GM23338 (cell line): Measurements from ENCODE around the gene ZNF292.

ENCODE experiments used
- CREB1 ChIP-seq: fragments of 250-450 bp; sonication (Bioruptor Pico); IDR thresholded peaks from 2 replicates; pipeline ENCODE4 v1.5.0; 2020; ENCODE audit warnings: low read depth, mild to moderate bottlenecking, moderate library complexity
- ETS1 ChIP-seq: IDR thresholded peaks from 2 replicates; pipeline ENCODE4 v1.6.1; 2016; ENCODE audit warnings: antibody characterized with exemption
- EZH2 ChIP-seq: fragments of 200-600 bp; sonication (generic); IDR thresholded peaks from one replicate; pipeline ENCODE4 v1.8.0; 2017; ENCODE audit warnings: antibody characterized with exemption, mild to moderate bottlenecking, low read depth; ENCODE audit not compliant: unreplicated experiment
- EZH2phosphoT487 ChIP-seq: fragments of 200-600 bp; sonication (generic); IDR thresholded peaks from one replicate; pipeline ENCODE4 v1.8.1; 2018; ENCODE audit warnings: antibody characterized with exemption; ENCODE audit not compliant: unreplicated experiment
- JUNB ChIP-seq: IDR thresholded peaks from one replicate; pipeline ENCODE4 v1.6.1; 2016; ENCODE audit warnings: antibody characterized with exemption; ENCODE audit not compliant: unreplicated experiment
- POLR2AphosphoS5 ChIP-seq: IDR thresholded peaks from 2 replicates; pipeline ENCODE4 v1.6.1; 2016; ENCODE audit warnings: antibody characterized with exemption, low read depth
- REST ChIP-seq: IDR thresholded peaks from one replicate; pipeline ENCODE4 v1.6.1; 2018; ENCODE audit warnings: antibody characterized with exemption; ENCODE audit not compliant: unreplicated experiment
- STAT1 ChIP-seq: IDR thresholded peaks from one replicate; pipeline ENCODE4 v1.6.1; 2016; ENCODE audit warnings: antibody characterized with exemption; ENCODE audit not compliant: unreplicated experiment
- ZNF114 ChIP-seq: fragments of 250-450 bp; sonication (Bioruptor Pico); IDR thresholded peaks from 2 replicates; pipeline ENCODE4 v1.5.0; 2020; ENCODE audit warnings: mild to moderate bottlenecking, moderate library complexity
- ZNF331 ChIP-seq: fragments of 250-450 bp; sonication (Bioruptor Pico); IDR thresholded peaks from 2 replicates; pipeline ENCODE4 v1.5.0; 2020; ENCODE audit warnings: low read depth, mild to moderate bottlenecking, moderate library complexity
- TF ChIP-seq, protein P1 (sequence below), 2 experiments: fragments of 200-600 bp in 1 of 2; sonication (generic) in 1 of 2; conservative IDR thresholded peaks; 2 replicates each; pipeline versions ENCODE4 v1.5.1 to v1.6.1; 2016 to 2017; ENCODE audit warnings: antibody characterized with exemption in 2 of 2, low read depth in 2 of 2, mild to moderate bottlenecking in 2 of 2, moderate library complexity in 1 of 2
- TF ChIP-seq, protein P2 (sequence below): fragments of 250-450 bp; sonication (Bioruptor Pico); IDR thresholded peaks from 2 replicates; pipeline ENCODE4 v1.5.0; 2020; ENCODE audit warnings: mild to moderate bottlenecking, moderate library complexity

GRCh38 chr6:87210979-87211378 lies 55.6 kb downstream of the ZNF292 start:
- TF ChIP-seq POLR2AphosphoS5 (no peak), REST (no peak), EZH2 (no peak), JUNB (no peak), CREB1 (CRISPR knock-in tag) (no peak), EZH2phosphoT487 (no peak), STAT1 (no peak), ETS1 (no peak), ZNF114 (CRISPR knock-in tag) (no peak), ZNF331 (no peak)
- TF ChIP-seq, protein P1, sequence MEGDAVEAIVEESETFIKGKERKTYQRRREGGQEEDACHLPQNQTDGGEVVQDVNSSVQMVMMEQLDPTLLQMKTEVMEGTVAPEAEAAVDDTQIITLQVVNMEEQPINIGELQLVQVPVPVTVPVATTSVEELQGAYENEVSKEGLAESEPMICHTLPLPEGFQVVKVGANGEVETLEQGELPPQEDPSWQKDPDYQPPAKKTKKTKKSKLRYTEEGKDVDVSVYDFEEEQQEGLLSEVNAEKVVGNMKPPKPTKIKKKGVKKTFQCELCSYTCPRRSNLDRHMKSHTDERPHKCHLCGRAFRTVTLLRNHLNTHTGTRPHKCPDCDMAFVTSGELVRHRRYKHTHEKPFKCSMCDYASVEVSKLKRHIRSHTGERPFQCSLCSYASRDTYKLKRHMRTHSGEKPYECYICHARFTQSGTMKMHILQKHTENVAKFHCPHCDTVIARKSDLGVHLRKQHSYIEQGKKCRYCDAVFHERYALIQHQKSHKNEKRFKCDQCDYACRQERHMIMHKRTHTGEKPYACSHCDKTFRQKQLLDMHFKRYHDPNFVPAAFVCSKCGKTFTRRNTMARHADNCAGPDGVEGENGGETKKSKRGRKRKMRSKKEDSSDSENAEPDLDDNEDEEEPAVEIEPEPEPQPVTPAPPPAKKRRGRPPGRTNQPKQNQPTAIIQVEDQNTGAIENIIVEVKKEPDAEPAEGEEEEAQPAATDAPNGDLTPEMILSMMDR (conservative IDR thresholded peaks at IDR 0.05; ENCODE audit: low read depth in 2 of 2), result no peak
- TF ChIP-seq, protein P2, sequence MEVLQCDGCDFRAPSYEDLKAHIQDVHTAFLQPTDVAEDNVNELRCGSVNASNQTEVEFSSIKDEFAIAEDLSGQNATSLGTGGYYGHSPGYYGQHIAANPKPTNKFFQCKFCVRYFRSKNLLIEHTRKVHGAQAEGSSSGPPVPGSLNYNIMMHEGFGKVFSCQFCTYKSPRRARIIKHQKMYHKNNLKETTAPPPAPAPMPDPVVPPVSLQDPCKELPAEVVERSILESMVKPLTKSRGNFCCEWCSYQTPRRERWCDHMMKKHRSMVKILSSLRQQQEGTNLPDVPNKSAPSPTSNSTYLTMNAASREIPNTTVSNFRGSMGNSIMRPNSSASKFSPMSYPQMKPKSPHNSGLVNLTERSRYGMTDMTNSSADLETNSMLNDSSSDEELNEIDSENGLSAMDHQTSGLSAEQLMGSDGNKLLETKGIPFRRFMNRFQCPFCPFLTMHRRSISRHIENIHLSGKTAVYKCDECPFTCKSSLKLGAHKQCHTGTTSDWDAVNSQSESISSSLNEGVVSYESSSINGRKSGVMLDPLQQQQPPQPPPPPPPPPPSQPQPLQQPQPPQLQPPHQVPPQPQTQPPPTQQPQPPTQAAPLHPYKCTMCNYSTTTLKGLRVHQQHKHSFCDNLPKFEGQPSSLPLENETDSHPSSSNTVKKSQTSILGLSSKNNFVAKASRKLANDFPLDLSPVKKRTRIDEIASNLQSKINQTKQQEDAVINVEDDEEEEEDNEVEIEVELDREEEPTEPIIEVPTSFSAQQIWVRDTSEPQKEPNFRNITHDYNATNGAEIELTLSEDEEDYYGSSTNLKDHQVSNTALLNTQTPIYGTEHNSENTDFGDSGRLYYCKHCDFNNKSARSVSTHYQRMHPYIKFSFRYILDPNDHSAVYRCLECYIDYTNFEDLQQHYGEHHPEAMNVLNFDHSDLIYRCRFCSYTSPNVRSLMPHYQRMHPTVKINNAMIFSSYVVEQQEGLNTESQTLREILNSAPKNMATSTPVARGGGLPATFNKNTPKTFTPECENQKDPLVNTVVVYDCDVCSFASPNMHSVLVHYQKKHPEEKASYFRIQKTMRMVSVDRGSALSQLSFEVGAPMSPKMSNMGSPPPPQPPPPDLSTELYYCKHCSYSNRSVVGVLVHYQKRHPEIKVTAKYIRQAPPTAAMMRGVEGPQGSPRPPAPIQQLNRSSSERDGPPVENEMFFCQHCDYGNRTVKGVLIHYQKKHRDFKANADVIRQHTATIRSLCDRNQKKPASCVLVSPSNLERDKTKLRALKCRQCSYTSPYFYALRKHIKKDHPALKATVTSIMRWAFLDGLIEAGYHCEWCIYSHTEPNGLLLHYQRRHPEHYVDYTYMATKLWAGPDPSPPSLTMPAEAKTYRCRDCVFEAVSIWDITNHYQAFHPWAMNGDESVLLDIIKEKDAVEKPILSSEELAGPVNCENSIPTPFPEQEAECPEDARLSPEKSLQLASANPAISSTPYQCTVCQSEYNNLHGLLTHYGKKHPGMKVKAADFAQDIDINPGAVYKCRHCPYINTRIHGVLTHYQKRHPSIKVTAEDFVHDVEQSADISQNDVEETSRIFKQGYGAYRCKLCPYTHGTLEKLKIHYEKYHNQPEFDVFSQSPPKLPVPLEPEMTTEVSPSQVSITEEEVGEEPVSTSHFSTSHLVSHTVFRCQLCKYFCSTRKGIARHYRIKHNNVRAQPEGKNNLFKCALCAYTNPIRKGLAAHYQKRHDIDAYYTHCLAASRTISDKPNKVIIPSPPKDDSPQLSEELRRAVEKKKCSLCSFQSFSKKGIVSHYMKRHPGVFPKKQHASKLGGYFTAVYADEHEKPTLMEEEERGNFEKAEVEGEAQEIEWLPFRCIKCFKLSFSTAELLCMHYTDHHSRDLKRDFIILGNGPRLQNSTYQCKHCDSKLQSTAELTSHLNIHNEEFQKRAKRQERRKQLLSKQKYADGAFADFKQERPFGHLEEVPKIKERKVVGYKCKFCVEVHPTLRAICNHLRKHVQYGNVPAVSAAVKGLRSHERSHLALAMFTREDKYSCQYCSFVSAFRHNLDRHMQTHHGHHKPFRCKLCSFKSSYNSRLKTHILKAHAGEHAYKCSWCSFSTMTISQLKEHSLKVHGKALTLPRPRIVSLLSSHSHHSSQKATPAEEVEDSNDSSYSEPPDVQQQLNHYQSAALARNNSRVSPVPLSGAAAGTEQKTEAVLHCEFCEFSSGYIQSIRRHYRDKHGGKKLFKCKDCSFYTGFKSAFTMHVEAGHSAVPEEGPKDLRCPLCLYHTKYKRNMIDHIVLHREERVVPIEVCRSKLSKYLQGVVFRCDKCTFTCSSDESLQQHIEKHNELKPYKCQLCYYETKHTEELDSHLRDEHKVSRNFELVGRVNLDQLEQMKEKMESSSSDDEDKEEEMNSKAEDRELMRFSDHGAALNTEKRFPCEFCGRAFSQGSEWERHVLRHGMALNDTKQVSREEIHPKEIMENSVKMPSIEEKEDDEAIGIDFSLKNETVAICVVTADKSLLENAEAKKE (CRISPR knock-in tag), result no peak
